MCF 10A (cell line): ENCODE measurements around the gene HHIP. TPM values are rescaled to one million over a fixed set of nuclear protein-coding genes. Genes with fewer than 3 reads are reported as not detected.
A peak's percentile ranks its signal among the peaks of the same experiment; 100 is the strongest.

ENCODE experiments used
- BruUV-seq: library from RNA; stranded (reverse); fragments of 400-500 nt; replicated peaks from 2 replicates; lab custom pipeline; 2021; lab: Mats Ljungman, UMichigan
- CTCF ChIA-PET: fragments of 300-600 bp; sonication (Branson Sonifier 250); formaldehyde crosslinking; extraction: SDS; loops from one replicate; lab custom pipeline; 2021; ENCODE audit warnings: antibody characterized with exemption, inconsistent platforms; lab: Yijun Ruan, JAX
- POLR2A ChIA-PET: fragments of 300-600, 350-650 bp; sonication (Branson Sonifier 250); formaldehyde crosslinking; extraction: SDS; loops from one replicate; lab custom pipeline; 2020; ENCODE audit warnings: antibody characterized with exemption, inconsistent platforms; lab: Yijun Ruan, JAX
- DNase-seq: peaks from one replicate; pipeline ENCODE4 v3.0.0-alpha.2; 2018; ENCODE audit not compliant: unreplicated experiment
- H3K27ac Mint-ChIP-seq: one replicate; pipeline ENCODE4 v1.8.0; 2022; ENCODE audit warnings: mild to moderate bottlenecking, low read depth, mixed read lengths; ENCODE audit not compliant: unreplicated experiment
- H3K27me3 Mint-ChIP-seq: one replicate; pipeline ENCODE4 v1.8.0; 2022; ENCODE audit warnings: mixed read lengths; ENCODE audit not compliant: insufficient read depth, unreplicated experiment
- H3K36me3 Mint-ChIP-seq: one replicate; pipeline ENCODE4 v1.8.0; 2022; ENCODE audit warnings: mild to moderate bottlenecking, moderate library complexity, mixed read lengths; ENCODE audit not compliant: insufficient read depth, unreplicated experiment
- H3K4me1 Mint-ChIP-seq: one replicate; pipeline ENCODE4 v1.8.0; 2022; ENCODE audit warnings: mixed read lengths; ENCODE audit not compliant: insufficient read depth, unreplicated experiment
- H3K4me3 Mint-ChIP-seq: one replicate; pipeline ENCODE4 v1.8.0; 2022; ENCODE audit warnings: mild to moderate bottlenecking, moderate library complexity, mixed read lengths; ENCODE audit not compliant: unreplicated experiment
- H3K9me3 Mint-ChIP-seq: one replicate; pipeline ENCODE4 v1.8.0; 2022; ENCODE audit warnings: mixed read lengths; ENCODE audit not compliant: unreplicated experiment
- CTCF ChIP-seq: fragments of 200-600 bp; IDR thresholded peaks from one replicate; pipeline ENCODE4 v1.8.0; 2022; ENCODE audit warnings: antibody characterized with exemption, mild to moderate bottlenecking; ENCODE audit not compliant: unreplicated experiment
- intact Hi-C: fragments of 100-400 bp; cut with micrococcal nuclease; formaldehyde crosslinking; loops from 2 replicates; pipeline ENCODE4 v1.14.1; 2022
- total RNA-seq: library from RNA; stranded (reverse); gene quantifications from 2 replicates; pipeline ENCODE4 v1.2.3, GENCODE V29; 2022

The HHIP gene
- total RNA-seq, 1 experiment from 2014 or later: 0.12 TPM

DNA sequence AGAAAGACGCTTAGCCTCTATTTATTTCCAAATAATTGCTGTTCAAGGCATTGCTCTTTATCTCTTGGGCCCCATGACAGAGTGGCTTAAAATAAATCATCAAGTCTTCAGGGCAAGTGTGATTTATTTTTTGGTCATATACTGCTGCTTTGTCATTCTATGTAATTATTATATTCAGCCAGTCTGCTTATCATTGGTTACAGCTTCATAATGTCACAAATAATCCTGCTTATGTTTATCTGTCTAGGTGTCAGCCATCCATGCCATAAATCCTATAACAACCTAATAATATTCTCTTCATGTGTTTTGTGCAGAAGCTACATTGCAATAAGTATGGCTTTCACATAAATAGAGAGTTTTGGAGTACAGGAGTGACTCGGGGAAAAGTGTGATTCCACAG, 41.0 kb downstream of the HHIP start:
- BruUV-seq: no TSS peak
- no peaks in the 10 kb centered on the region for H3K36me3 Mint-ChIP-seq
- no peaks in the 10 kb centered on the region for H3K27me3 Mint-ChIP-seq
- intact Hi-C loops: no loop called here
- H3K4me1 Mint-ChIP-seq: no peaks in the 10 kb centered on the region
- no peak for TF ChIP-seq CTCF
- H3K4me3 Mint-ChIP-seq: no peak overlapping the region
- DNase-seq: no peak
- ChIA-PET POLR2A (no interaction called here), CTCF (interaction anchor here (0.8 kb wide), 1 partner anchor 37 kb away, joined by 3 read pairs; no protein-coding TSS in a partner anchor)
- H3K27ac Mint-ChIP-seq: no peak overlapping the region
- H3K9me3 Mint-ChIP-seq: no peaks in the 10 kb centered on the region

DNA sequence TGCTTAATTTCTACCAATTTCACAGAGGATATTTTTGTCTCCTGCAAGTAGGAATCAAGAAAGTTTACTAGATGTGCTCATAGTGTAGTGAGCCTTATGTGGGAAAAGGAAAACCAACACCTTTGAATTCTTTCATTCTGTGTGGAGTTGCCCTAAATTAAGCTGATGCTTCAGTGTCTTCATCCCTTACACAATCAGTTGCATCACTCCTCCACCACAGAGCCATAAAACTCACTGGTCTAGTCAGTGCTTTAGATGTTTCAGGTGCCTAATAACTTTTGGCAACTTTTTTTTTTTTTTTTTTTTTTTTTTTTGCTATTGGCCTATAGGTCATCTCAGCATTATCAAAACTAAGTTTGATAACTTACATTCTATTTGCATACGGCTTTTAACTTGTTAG, 41.5 kb downstream of the HHIP start:
- CTCF ChIA-PET: interaction anchor here (0.8 kb wide), 1 partner anchor 38 kb away, joined by 3 read pairs; no protein-coding TSS in a partner anchor
- Mint-ChIP-seq H3K27me3 (no peaks in the 10 kb centered on the region), H3K4me3 (no peak overlapping the region), H3K36me3 (no peaks in the 10 kb centered on the region), H3K27ac (no peak overlapping the region), H3K9me3 (no peaks in the 10 kb centered on the region), H3K4me1 (no peaks in the 10 kb centered on the region)
- no peak for TF ChIP-seq CTCF
- intact Hi-C loops: no loop called here
- peak; percentile 42 for DNase-seq
- POLR2A ChIA-PET: no interaction called here
- no TSS peak for BruUV-seq

GRCh38 chr4:144688035-144688569, 42.1 kb downstream of the HHIP start:
- H3K36me3 Mint-ChIP-seq: no peaks in the 10 kb centered on the region
- POLR2A ChIA-PET: no interaction called here
- no peaks in the 10 kb centered on the region for H3K27me3 Mint-ChIP-seq
- no peak overlapping the region for H3K4me3 Mint-ChIP-seq
- intact Hi-C loops: no loop called here
- CTCF ChIA-PET: interaction anchor here (0.7 kb wide), 1 partner anchor 150 kb away, joined by 3 read pairs; no protein-coding TSS in a partner anchor
- no peak for TF ChIP-seq CTCF
- no TSS peak for BruUV-seq
- no peaks in the 10 kb centered on the region for H3K9me3 Mint-ChIP-seq
- no peak overlapping the region for H3K27ac Mint-ChIP-seq
- no peak for DNase-seq
- H3K4me1 Mint-ChIP-seq: no peaks in the 10 kb centered on the region

- H3K36me3 Mint-ChIP-seq: no peaks in the 10 kb centered on the region
- DNase-seq: no peak
- H3K4me3 Mint-ChIP-seq: no peak overlapping the region
- TF ChIP-seq CTCF: no peak
- POLR2A ChIA-PET: no interaction called here
- CTCF ChIA-PET: no interaction called here
- H3K27me3 Mint-ChIP-seq: no peaks in the 10 kb centered on the region
- BruUV-seq: no TSS peak
- H3K9me3 Mint-ChIP-seq: no peaks in the 10 kb centered on the region
- H3K27ac Mint-ChIP-seq: no peak overlapping the region
- intact Hi-C loops: no loop called here
- H3K4me1 Mint-ChIP-seq: no peaks in the 10 kb centered on the region
These were observed 43.2 kb downstream of the HHIP start for GRCh38 chr4:144689125-144689524.
